H1 (cell line): ENCODE data around the gene ANAPC2. TPM values are rescaled to one million over a fixed set of nuclear protein-coding genes. Genes with fewer than 3 reads are reported as not detected.
A peak's percentile ranks its signal among the peaks of the same experiment; 100 is the strongest.

Experiments used
- CBX8 ChIP-seq: fragments of 300-800, 300-1000 bp; sonication (generic); IDR thresholded peaks from 2 replicates; pipeline ENCODE4 v1.7.1; 2016; ENCODE audit warnings: low read depth, low read length, borderline replicate concordance
- CHD1 ChIP-seq: IDR thresholded peaks from 2 replicates; pipeline ENCODE4 v1.6.1; 2012; ENCODE audit warnings: low read depth, low read length, improper control_type of control experiment
- CREB1 ChIP-seq: IDR thresholded peaks from 2 replicates; pipeline ENCODE4 v1.6.1; 2012; ENCODE audit warnings: inconsistent platforms
- CTCF ChIP-seq, 3 experiments: IDR thresholded peaks; 1 replicate in 2 of 3; 2 replicates in 1 of 3; pipeline versions ENCODE4 v1.5.1 to v1.6.1; 2011; ENCODE audit warnings: low read length in 3 of 3, mild to moderate bottlenecking in 3 of 3, inconsistent platforms in 2 of 3, low read depth in 1 of 3, moderate library complexity in 1 of 3; ENCODE audit not compliant: insufficient read depth in 1 of 3; ENCODE audit errors: control extremely low read depth in 1 of 3
- KDM4A ChIP-seq: IDR thresholded peaks from one replicate; pipeline ENCODE4 v1.7.1; 2012; ENCODE audit warnings: low read depth, mild to moderate bottlenecking, moderate library complexity, low read length, inconsistent platforms; ENCODE audit not compliant: severe bottlenecking
- MAX ChIP-seq: IDR thresholded peaks from 2 replicates; pipeline ENCODE4 v1.6.1; 2012; ENCODE audit warnings: inconsistent platforms
- POLR2A ChIP-seq, 2 experiments: IDR thresholded peaks; 1 replicate in 1 of 2; 2 replicates in 1 of 2; pipeline ENCODE4 v1.6.1; 2011; ENCODE audit warnings: low read depth in 2 of 2, low read length in 2 of 2, mild to moderate bottlenecking in 2 of 2; ENCODE audit errors: control extremely low read depth in 1 of 2
- POLR2AphosphoS5 ChIP-seq: IDR thresholded peaks from 2 replicates; pipeline ENCODE4 v1.6.1; 2011; ENCODE audit warnings: low read depth, low read length
- SAP30 ChIP-seq: fragments of 300-600 bp; sonication (generic); IDR thresholded peaks from 2 replicates; pipeline ENCODE4 v1.7.1; 2012; ENCODE audit warnings: low read length, moderate library complexity, mild to moderate bottlenecking, inconsistent platforms; ENCODE audit not compliant: insufficient read depth, insufficient replicate concordance
- SP4 ChIP-seq: IDR thresholded peaks from 2 replicates; pipeline ENCODE4 v1.6.1; 2012; ENCODE audit warnings: low read length, inconsistent platforms
- SUZ12 ChIP-seq: fragments of 200-600 bp; sonication (generic); IDR thresholded peaks from 2 replicates; pipeline ENCODE4 v1.6.1; 2012; ENCODE audit warnings: mild to moderate bottlenecking, inconsistent platforms, low read length, moderate library complexity, mixed read lengths
- polyA plus RNA-seq, 7 experiments: library from polyadenylated mRNA; depleted of rRNA in 3 of 7; stranded (reverse) in 5 of 7; unstranded in 2 of 7; fragments of >200 nt in 5 of 7; fragments of 200-250 nt in 2 of 7; gene quantifications; 1 replicate in 5 of 7; 2 replicates in 1 of 7; 4 replicates in 1 of 7; pipeline versions ENCODE4 v1.2.1 to v1.2.3, GENCODE V29; 2011 to 2013; ENCODE audit warnings: missing spikeins in 2 of 7, mixed read lengths in 2 of 7
- total RNA-seq: library from RNA; stranded (reverse); fragmentation: NEBNext Ultra II Directional; extraction: Animal tissue kit (Norgen Biotek cat#: 25700); gene quantifications from 2 replicates; pipeline ENCODE4 v1.2.1, GENCODE V29; 2021

The ANAPC2 gene
- total and polyA plus RNA-seq, 2 of the 8 experiments (the other 6 are each of a cell fraction or from before 2014, with no cell fraction given), result 30.2 to 37.7 TPM

GRCh38 chr9:137188490-137189296 lies at the start of gene ANAPC2, which contains the start of gene SSNA1 (continued):
- TF ChIP-seq POLR2AphosphoS5, result peak; percentile 94
- TF ChIP-seq CBX8, result no peak
- peak; percentile 100 for TF ChIP-seq KDM4A
- no peak for TF ChIP-seq CHD1
- TF ChIP-seq POLR2A (IDR thresholded peaks at IDR 0.05; ENCODE audit: control extremely low read depth in 1 of 2, low read depth in 2 of 2, low read length in 2 of 2), result peak in 1 of 2 experiments; percentile 88; a peak in 2 of 3 replicates
- TF ChIP-seq MAX, result peak; percentile 94
- no peak; the same call in 1 of the 2 replicates for TF ChIP-seq SUZ12
- TF ChIP-seq SP4, result peak; percentile 81; the same call in 1 of the 2 replicates
- TF ChIP-seq SAP30, result peak; percentile 31
- TF ChIP-seq CTCF (IDR thresholded peaks at IDR 0.05; ENCODE audit: control extremely low read depth in 1 of 3, insufficient read depth in 1 of 3, low read depth in 1 of 3, low read length in 3 of 3), result peak in 2 of 3 experiments; percentile 37 to 57; a peak in 3 of 4 replicates
- TF ChIP-seq CREB1, result peak; percentile 100
